HG03520 (cell line): ENCODE data around the gene GIPC3.
"Not testable (repeated sequence)": the region's sequence is repeated elsewhere in the genome, so short reads cannot be mapped to it uniquely, and the experiment has no call there.

Experiments used
- ATAC-seq: cut with Tn5 transposase; IDR thresholded peaks from one replicate; pipeline ENCODE4 v1.9.1; 2021; ENCODE audit warnings: mild to moderate bottlenecking, moderate library complexity; ENCODE audit not compliant: unreplicated experiment

The GIPC3 gene

GRCh38 chr19:3550947-3551791 lies 34.1 kb upstream of the GIPC3 start:
- no peak for ATAC-seq

- ATAC-seq, result no peak
Observed at GRCh38 chr19:3551792-3552095, 33.5 kb upstream of the GIPC3 start.

GRCh38 chr19:3554254-3555083 lies 30.8 kb upstream of the GIPC3 start:
- ATAC-seq, result no peak

GRCh38 chr19:3555653-3556422 lies 29.4 kb upstream of the GIPC3 start:
- no peak for ATAC-seq

GRCh38 chr19:3556423-3556977 lies 28.8 kb upstream of the GIPC3 start:
- ATAC-seq, result no peak

GRCh38 chr19:3556978-3557460 lies 28.3 kb upstream of the GIPC3 start:
- ATAC-seq, result peak; percentile 21

- ATAC-seq, result peak; percentile 73
Observed at GRCh38 chr19:3557461-3558248, 27.6 kb upstream of the GIPC3 start, which contains the start of gene MFSD12. TSS of gene MFSD12 (minus strand) at chr19:3557586. CDS start at chr19:3557403, 183 bp downstream.

GRCh38 chr19:3563709-3564524 lies 21.4 kb upstream of the GIPC3 start:
- no peak for ATAC-seq

- no peak for ATAC-seq
Observed at GRCh38 chr19:3565139-3565538, 20.1 kb upstream of the GIPC3 start.

GRCh38 chr19:3570042-3570441 lies 15.2 kb upstream of the GIPC3 start:
- ATAC-seq, result not testable (repeated sequence)

GRCh38 chr19:3570606-3571011 lies 14.7 kb upstream of the GIPC3 start:
- no peak for ATAC-seq

- peak; percentile 84 for ATAC-seq
Observed at GRCh38 chr19:3572132-3572854, 13.0 kb upstream of the GIPC3 start.

- ATAC-seq, result no peak
Observed at GRCh38 chr19:3572855-3573161, 12.5 kb upstream of the GIPC3 start, which contains the start of gene HMG20B. TSS of gene HMG20B (plus strand) at chr19:3572944. CDS start at chr19:3573310, 366 bp downstream.

- peak; percentile 14 for ATAC-seq
Observed at GRCh38 chr19:3573162-3573857, 12.0 kb upstream of the GIPC3 start.

- ATAC-seq, result no peak
Observed at GRCh38 chr19:3573858-3574637, 11.2 kb upstream of the GIPC3 start.

GRCh38 chr19:3575260-3575741 lies 10.0 kb upstream of the GIPC3 start:
- no peak for ATAC-seq
